ENCODE data around the gene ABCB11. TPM values are rescaled to one million over a fixed set of nuclear protein-coding genes. Genes with fewer than 3 reads are reported as not detected.

ABCB11 gene
- total and polyA plus RNA-seq, 2 of the 4 experiments (the other 2 are of a cell fraction) = not detected

- H2BK15ac ChIP-seq (ENCODE audit: low read depth, low read length) = no peak overlapping the region
- no peaks in the 10 kb centered on the region for H3K36me3 ChIP-seq (ENCODE audit: control insufficient read depth, insufficient read depth, low read length)
- no peak overlapping the region for H2AFZ ChIP-seq (replicated peaks; ENCODE audit: low read length, poor library complexity)
- no peak overlapping the region for H2BK20ac ChIP-seq (ENCODE audit: low read depth, low read length)
- ATAC-seq (ENCODE audit: low read depth) = no peak
- H3K9me1 ChIP-seq (ENCODE audit: insufficient read depth, low read length) = no peaks in the 10 kb centered on the region
- H3K18ac ChIP-seq (ENCODE audit: low read depth, low read length) = no peak overlapping the region
- no peaks in the 10 kb centered on the region for H3K79me1 ChIP-seq (ENCODE audit: low read depth in 1 of 2, low read length in 2 of 2)
- CTCF ChIA-PET = no interaction called here
- H4K5ac ChIP-seq (ENCODE audit: low read depth, low read length) = no peak overlapping the region
- no peak overlapping the region for H3K4ac ChIP-seq (ENCODE audit: low read depth, low read length)
- intact Hi-C loops (cut with micrococcal nuclease) (no loop called here), dilution Hi-C loops (cut with HindIII; ENCODE audit: low sequenced_read_pairs, unreplicated experiment) (no loop called here), in situ Hi-C loops (cut with MboI; ENCODE audit: low sequenced_read_pairs) (no loop called here)
- BruUV-seq (replicated peaks) = no TSS peak
- H2AK9ac ChIP-seq (replicated peaks; ENCODE audit: low read depth, low read length, poor library complexity) = no peak overlapping the region
- no peak overlapping the region for H2BK5ac ChIP-seq (ENCODE audit: low read depth, low read length, poor library complexity, severe bottlenecking)
- H4K20me1 ChIP-seq (ENCODE audit: insufficient read depth, low read length) = no peaks in the 10 kb centered on the region
- H4K91ac ChIP-seq (ENCODE audit: insufficient read depth, low read depth, low read length) = no peak overlapping the region
- H3K56ac ChIP-seq (ENCODE audit: extremely low read depth, insufficient read depth, low read length) = no peak overlapping the region
- POLR2A ChIA-PET (ENCODE audit: unreplicated experiment) = no interaction called here
- H3K27ac ChIP-seq (ENCODE audit: insufficient read depth, low read length) = no peak overlapping the region
- H4K8ac ChIP-seq (ENCODE audit: low read depth in 2 of 2, low read length in 2 of 2) = no peak overlapping the region
- H3K14ac ChIP-seq (replicated peaks; ENCODE audit: low read depth, low read length) = no peak overlapping the region
- H2BK120ac ChIP-seq (ENCODE audit: low read depth, low read length) = no peak overlapping the region
- TF ChIP-seq RFX5 (IDR thresholded peaks at IDR 0.05; ENCODE audit: low read depth, low read length) (no peak), MAFK (IDR thresholded peaks at IDR 0.05; ENCODE audit: low read depth, low read length) (no peak), CHD1 (IDR thresholded peaks at IDR 0.05; ENCODE audit: low read depth, low read length) (no peak), MXI1 (IDR thresholded peaks at IDR 0.05; ENCODE audit: borderline replicate concordance, low read depth, low read length) (no peak), NFE2L2 (IDR thresholded peaks at IDR 0.05; ENCODE audit: low read depth, low read length) (no peak), CEBPB (IDR thresholded peaks at IDR 0.05; ENCODE audit: low read depth, low read length) (no peak), BHLHE40 (IDR thresholded peaks at IDR 0.05; ENCODE audit: low read depth, low read length) (no peak), FOS (IDR thresholded peaks at IDR 0.05; ENCODE audit: low read depth, low read length) (no peak), RCOR1 (IDR thresholded peaks at IDR 0.05; ENCODE audit: insufficient replicate concordance, low read length) (no peak), POLR2A (IDR thresholded peaks at IDR 0.05; ENCODE audit: low read depth, low read length) (no peak), SMC3 (IDR thresholded peaks at IDR 0.05; ENCODE audit: low read depth, low read length) (no peak)
- TF ChIP-seq, protein P1, sequence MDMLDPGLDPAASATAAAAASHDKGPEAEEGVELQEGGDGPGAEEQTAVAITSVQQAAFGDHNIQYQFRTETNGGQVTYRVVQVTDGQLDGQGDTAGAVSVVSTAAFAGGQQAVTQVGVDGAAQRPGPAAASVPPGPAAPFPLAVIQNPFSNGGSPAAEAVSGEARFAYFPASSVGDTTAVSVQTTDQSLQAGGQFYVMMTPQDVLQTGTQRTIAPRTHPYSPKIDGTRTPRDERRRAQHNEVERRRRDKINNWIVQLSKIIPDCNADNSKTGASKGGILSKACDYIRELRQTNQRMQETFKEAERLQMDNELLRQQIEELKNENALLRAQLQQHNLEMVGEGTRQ (IDR thresholded peaks at IDR 0.05; ENCODE audit: low read depth, low read length) = no peak
- TF ChIP-seq, protein P2, sequence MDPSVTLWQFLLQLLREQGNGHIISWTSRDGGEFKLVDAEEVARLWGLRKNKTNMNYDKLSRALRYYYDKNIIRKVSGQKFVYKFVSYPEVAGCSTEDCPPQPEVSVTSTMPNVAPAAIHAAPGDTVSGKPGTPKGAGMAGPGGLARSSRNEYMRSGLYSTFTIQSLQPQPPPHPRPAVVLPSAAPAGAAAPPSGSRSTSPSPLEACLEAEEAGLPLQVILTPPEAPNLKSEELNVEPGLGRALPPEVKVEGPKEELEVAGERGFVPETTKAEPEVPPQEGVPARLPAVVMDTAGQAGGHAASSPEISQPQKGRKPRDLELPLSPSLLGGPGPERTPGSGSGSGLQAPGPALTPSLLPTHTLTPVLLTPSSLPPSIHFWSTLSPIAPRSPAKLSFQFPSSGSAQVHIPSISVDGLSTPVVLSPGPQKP (IDR thresholded peaks at IDR 0.05; ENCODE audit: borderline replicate concordance, low read depth, low read length) = no peak
- TF ChIP-seq, protein P3, sequence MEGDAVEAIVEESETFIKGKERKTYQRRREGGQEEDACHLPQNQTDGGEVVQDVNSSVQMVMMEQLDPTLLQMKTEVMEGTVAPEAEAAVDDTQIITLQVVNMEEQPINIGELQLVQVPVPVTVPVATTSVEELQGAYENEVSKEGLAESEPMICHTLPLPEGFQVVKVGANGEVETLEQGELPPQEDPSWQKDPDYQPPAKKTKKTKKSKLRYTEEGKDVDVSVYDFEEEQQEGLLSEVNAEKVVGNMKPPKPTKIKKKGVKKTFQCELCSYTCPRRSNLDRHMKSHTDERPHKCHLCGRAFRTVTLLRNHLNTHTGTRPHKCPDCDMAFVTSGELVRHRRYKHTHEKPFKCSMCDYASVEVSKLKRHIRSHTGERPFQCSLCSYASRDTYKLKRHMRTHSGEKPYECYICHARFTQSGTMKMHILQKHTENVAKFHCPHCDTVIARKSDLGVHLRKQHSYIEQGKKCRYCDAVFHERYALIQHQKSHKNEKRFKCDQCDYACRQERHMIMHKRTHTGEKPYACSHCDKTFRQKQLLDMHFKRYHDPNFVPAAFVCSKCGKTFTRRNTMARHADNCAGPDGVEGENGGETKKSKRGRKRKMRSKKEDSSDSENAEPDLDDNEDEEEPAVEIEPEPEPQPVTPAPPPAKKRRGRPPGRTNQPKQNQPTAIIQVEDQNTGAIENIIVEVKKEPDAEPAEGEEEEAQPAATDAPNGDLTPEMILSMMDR (conservative IDR thresholded peaks at IDR 0.05; ENCODE audit: low read depth, low read length) = no peak
- no peak overlapping the region for H3K9ac ChIP-seq (ENCODE audit: low read depth, low read length)
- no peaks in the 10 kb centered on the region for H3K27me3 ChIP-seq (ENCODE audit: control insufficient read depth, insufficient read depth, low read length)
- no peak overlapping the region for H3K23ac ChIP-seq (ENCODE audit: low read depth, low read length)
- no peak overlapping the region for H3K4me2 ChIP-seq (ENCODE audit: low read depth, low read length)
- no peak overlapping the region for H3K4me3 ChIP-seq (ENCODE audit: insufficient read depth, low read depth, low read length)
- no CpG with 5 or more reads among the region's 5 CpGs for WGBS, 2 experiments (ENCODE audit: extremely low coverage in 2 of 2, insufficient read length in 1 of 2)
- H3K9me3 ChIP-seq (ENCODE audit: control insufficient read depth, insufficient read depth, low read length) = 0 out of 2 replicates have a peak, but pooled peaks cover 2% of the 10 kb centered on the region
- no peak overlapping the region for H2AK5ac ChIP-seq (ENCODE audit: low read depth, low read length)
- no peak for DNase-seq
- no peaks in the 10 kb centered on the region for H3K4me1 ChIP-seq (ENCODE audit: control insufficient read depth, insufficient read depth, low read length)
Measured at GRCh38 chr2:169071455-169071854, 40.3 kb upstream of the ABCB11 start.

Data from IMR-90 (cell line).